ENCODE results near the gene MED13L. TPM values are rescaled to one million over a fixed set of nuclear protein-coding genes. Genes with fewer than 3 reads are reported as not detected.

MED13L gene
- total and polyA plus RNA-seq, 2 of the 8 experiments (the other 6 are each of a cell fraction or from before 2014, with no cell fraction given) = 15.9 to 51.7 TPM

DNA sequence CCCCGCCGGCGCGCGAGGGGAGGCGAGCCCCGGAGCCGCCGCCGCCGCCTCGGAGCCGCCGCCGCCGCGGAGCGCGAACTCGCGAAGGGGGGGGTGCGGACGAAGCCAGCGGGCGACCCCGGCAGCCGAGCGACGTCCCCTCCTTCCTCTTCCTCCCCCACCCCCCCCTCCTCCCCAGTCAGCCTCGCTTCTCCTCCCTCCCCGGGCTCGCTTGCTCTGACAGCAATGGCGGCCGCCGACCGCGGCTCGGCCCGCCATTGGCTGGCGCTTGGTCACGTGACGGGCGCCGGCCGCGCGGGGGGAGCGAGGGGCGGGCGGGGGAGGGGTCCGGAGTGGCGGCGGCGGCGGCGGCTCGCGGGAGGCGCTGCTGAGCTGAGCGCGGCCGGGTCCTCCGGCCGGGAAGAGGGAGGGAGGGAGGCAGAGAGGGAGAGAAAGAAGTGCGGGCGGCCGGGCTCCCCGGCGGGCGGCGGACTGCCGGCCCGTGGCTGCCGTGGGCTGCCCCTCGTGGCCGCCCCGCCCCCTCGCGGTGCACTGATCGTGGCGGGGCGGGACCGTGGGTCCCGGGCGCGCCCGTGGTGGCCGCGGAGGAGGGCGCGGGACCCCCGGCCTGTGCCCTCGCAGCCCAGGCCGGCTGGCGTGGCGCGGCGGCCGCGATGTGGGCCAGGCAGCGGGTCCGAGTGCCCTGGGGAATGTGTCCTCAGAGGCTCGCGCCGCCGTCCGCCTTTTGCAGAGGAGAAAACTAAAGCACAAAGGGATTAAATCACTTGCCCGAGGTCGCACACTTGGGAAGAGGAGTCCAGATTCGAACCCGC, at the start of gene MED13L (continued):
- TF ChIP-seq, protein P1, sequence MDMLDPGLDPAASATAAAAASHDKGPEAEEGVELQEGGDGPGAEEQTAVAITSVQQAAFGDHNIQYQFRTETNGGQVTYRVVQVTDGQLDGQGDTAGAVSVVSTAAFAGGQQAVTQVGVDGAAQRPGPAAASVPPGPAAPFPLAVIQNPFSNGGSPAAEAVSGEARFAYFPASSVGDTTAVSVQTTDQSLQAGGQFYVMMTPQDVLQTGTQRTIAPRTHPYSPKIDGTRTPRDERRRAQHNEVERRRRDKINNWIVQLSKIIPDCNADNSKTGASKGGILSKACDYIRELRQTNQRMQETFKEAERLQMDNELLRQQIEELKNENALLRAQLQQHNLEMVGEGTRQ (IDR thresholded peaks at IDR 0.05; ENCODE audit: low read length) = peak; percentile 76
- no peak for TF ChIP-seq SP1 (IDR thresholded peaks at IDR 0.05; ENCODE audit: low read depth, low read length)
- TF ChIP-seq, protein P2, sequence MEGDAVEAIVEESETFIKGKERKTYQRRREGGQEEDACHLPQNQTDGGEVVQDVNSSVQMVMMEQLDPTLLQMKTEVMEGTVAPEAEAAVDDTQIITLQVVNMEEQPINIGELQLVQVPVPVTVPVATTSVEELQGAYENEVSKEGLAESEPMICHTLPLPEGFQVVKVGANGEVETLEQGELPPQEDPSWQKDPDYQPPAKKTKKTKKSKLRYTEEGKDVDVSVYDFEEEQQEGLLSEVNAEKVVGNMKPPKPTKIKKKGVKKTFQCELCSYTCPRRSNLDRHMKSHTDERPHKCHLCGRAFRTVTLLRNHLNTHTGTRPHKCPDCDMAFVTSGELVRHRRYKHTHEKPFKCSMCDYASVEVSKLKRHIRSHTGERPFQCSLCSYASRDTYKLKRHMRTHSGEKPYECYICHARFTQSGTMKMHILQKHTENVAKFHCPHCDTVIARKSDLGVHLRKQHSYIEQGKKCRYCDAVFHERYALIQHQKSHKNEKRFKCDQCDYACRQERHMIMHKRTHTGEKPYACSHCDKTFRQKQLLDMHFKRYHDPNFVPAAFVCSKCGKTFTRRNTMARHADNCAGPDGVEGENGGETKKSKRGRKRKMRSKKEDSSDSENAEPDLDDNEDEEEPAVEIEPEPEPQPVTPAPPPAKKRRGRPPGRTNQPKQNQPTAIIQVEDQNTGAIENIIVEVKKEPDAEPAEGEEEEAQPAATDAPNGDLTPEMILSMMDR (IDR thresholded peaks at IDR 0.05; ENCODE audit: control extremely low read depth in 1 of 3, insufficient read depth in 1 of 3, low read depth in 1 of 3, low read length in 3 of 3) = peak in 1 of 3 experiments; percentile 8; a peak in 1 of 4 replicates
- peak; percentile 46; the same call in 1 of the 2 replicates for TF ChIP-seq PHF8 (conservative IDR thresholded peaks at IDR 0.05; ENCODE audit: low read depth, low read length)
- 0 out of 2 replicates have a peak, but pooled peaks have one; percentile 22 for TF ChIP-seq CREB1 (IDR thresholded peaks at IDR 0.05)
- peak; percentile 57 for TF ChIP-seq ASH2L (IDR thresholded peaks at IDR 0.05; ENCODE audit: low read length)
- TF ChIP-seq, protein P3, sequence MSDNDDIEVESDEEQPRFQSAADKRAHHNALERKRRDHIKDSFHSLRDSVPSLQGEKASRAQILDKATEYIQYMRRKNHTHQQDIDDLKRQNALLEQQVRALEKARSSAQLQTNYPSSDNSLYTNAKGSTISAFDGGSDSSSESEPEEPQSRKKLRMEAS (IDR thresholded peaks at IDR 0.05) = peak; percentile 42; the same call in 1 of the 2 replicates
- peak; percentile 68; the same call in 1 of the 2 replicates for TF ChIP-seq RBBP5 (IDR thresholded peaks at IDR 0.05; ENCODE audit: borderline replicate concordance, low read depth, low read length)
- peak; percentile 27 to 28; a peak in 2 of 3 replicates for TF ChIP-seq POLR2A (IDR thresholded peaks at IDR 0.05; ENCODE audit: control extremely low read depth in 1 of 2, low read depth in 2 of 2, low read length in 2 of 2)
- TF ChIP-seq SIN3A (conservative IDR thresholded peaks at IDR 0.05 in 1 of 2, IDR thresholded peaks at IDR 0.05 in 1 of 2; ENCODE audit: low read depth in 1 of 2, low read length in 2 of 2) = 0 out of 4 replicates have a peak, but pooled peaks of 1 of the 2 experiments have one; percentile 46
- no peak for TF ChIP-seq SP2 (IDR thresholded peaks at IDR 0.05; ENCODE audit: low read length)
- peak; percentile 48 to 50 for TF ChIP-seq RAD21 (IDR thresholded peaks at IDR 0.05 in 1 of 2, conservative IDR thresholded peaks at IDR 0.05 in 1 of 2; ENCODE audit: low read depth in 2 of 2, low read length in 2 of 2)
